ENCODE measurements around the gene ATG13.
A peak's percentile ranks its signal among the peaks of the same experiment; 100 is the strongest.
"Not testable (repeated sequence)": the region's sequence is repeated elsewhere in the genome, so short reads cannot be mapped to it uniquely, and the experiment has no call there.

The ATG13 gene

DNA sequence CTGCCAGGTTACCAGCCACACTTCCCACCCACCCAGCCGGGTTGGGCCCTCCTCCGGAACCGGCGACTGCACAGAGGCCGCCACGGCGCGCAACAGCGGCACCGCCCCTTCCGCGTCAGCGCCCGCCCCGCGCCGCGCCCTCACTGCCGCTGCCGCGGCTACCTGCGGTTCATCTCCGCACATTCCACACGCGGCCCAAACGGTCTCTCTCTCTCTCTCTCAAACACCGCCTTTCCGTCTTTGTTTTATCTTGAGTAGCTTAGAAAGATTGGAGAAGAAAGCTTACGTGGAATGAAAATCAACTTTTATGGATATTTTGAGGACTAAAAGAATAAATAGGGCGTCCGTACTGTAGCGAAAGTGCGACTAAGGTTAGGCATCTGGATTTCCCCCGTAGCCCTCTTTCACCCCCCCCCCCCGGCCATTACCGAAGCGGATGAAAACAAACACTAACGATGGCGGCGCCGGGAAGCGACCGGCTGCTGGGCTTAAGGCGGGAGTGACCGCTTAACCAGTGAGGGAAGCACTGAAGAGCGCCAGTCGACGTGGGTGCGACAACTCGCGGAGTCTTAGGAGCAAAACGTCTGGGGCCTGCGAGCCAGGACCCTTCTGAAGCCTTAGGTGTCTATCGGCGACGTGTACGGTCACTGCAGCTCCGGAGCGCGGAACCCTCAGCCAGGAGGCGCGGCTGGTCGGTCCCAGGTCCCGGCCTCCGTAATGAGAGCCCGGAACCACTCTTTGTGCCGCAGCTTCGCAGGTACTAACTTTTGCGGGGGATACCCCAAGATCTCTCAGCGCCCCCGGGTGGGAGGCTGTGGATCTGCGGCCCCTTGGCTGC is at the start of gene ATG13, which contains the start of gene HARBI1:
TSS of gene ATG13 (plus strand) at position 420 of the 838 bp plus-strand sequence. CDS start 26,739 bp downstream, outside the sequence.
TSS of gene HARBI1 (minus strand) at position 94 of the 838 bp plus-strand sequence. CDS start 990 bp downstream, outside the sequence.
- DNase-seq = peak; percentile 88

DNA sequence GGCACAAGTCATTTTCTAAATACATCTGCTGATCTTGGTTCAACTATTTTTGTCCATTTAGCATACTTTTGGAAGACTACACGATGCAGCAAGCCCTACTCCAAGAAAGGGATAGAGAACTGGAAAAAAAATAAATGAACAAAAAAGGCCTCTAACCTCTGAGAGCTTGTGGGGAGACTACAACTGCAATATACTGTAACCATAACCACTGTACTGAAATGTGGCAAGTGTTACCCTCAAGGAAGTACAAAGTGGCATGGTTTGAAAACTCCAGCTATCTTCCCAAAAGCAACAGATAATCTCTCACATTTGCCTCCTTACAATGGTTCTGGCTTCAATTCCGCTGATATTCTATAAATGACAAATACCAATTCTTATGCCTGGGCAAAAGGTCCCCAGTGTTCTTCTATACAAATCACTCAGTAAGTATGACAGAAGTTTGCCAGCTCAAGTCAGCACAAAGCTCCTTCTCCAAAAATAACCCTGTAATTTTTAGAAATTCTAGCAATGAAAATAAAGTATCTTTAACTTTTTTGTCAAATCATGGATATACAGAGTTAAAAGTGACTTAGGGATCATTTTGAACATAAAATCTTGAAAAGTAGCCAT is 46.5 kb upstream of the ATG13 start:
- DNase-seq = no peak

GRCh38 chr11:46574656-46575055 is 42.7 kb upstream of the ATG13 start:
- no peak for DNase-seq

GRCh38 chr11:46577058-46577457 is 40.3 kb upstream of the ATG13 start:
- DNase-seq = no peak

- no peak for DNase-seq
These were observed 34.8 kb upstream of the ATG13 start for GRCh38 chr11:46582588-46582987.

DNA sequence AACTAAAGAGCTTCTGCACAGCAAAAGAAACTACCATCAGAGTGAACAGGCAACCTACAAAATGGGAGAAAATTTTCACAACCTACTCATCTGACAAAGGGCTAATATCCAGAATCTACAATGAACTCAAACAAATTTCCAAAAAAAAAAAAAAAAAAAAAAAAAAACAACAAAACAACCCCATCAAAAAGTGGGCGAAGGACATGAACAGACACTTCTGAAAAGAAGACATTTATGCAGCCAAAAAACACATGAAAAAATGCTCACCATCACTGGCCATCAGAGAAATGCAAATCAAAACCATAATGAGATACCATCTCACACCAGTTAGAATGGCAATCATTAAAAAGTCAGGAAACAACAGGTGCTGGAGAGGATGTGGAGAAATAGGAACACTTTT is 33.8 kb upstream of the ATG13 start:
- not testable (repeated sequence) for DNase-seq

DNA sequence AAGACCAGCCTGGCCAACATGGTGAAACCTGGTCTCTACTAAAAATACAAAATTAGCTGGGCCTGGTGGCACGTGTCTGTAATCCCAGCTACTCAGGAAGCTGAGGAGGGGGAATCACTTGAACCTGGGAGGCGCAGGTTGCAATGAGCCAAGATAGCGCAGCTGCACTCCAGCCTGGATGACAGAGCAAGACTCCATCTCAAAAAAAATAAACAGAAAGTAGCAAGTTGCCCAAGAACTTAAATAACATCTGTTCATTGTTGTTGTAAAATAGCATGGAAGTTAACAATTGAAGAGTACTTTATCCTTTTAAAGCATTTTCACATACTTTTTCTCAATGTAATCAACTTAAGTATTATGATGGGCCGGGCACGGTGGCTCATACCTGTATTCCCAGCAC is 29.2 kb upstream of the ATG13 start:
- no peak for DNase-seq

DNA sequence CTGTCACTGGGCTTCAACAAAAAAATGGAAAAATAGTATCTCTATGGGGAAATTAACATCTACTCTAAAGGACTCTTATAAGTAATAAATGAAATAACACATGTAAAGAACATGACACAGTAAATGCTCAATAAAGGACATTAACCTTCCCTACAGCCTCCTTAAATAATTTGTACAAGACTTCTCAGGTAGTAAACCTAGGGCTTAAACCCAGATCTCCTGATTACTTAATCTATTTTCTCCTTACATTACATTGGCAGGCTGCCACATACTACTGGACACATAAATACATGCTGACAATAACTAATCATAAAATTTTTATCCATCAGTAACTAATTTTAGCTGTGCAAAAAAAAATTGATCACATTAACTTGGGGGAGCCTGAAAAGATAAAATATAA is 28.4 kb upstream of the ATG13 start:
- DNase-seq = no peak

DNA sequence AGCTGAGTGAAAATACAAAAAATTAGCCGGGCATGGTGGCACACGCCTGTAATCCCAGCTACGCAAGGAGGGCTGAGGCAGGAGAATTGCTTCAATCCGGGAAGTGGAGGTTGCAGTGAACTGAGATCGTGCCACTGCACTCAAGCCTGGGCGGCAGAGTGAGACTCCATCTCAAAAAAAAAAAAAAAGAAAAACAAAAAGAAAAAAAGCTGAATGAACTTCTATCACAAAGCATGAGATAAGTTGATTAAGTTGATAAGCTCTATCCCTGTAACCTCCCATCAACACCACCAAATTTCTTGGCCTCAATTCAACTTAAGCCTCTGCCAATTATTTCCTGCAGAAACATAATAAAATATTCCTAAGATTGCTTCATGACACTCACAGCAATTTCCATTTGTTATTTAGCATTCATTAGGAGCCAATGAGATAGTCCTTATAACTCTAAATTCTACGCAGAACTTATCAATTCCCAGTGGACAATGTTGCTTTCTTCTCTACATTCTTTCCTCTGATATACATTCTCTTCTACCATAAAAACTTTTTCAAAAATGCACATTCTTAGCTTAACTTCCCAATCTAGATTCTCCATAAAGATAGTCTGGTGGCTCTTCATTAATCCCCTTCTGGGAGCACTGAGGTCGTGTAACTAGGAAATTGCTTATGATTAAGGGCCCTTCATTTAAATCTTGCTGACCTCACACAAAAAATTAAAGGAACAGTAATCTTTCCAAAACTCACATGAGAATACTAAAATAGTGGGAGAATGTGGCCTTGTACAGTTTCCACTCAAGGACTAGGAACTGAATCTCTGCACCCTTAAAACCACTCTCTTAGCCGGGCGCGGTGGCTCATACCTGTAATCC is 26.4 kb upstream of the ATG13 start:
- no peak for DNase-seq

DNA sequence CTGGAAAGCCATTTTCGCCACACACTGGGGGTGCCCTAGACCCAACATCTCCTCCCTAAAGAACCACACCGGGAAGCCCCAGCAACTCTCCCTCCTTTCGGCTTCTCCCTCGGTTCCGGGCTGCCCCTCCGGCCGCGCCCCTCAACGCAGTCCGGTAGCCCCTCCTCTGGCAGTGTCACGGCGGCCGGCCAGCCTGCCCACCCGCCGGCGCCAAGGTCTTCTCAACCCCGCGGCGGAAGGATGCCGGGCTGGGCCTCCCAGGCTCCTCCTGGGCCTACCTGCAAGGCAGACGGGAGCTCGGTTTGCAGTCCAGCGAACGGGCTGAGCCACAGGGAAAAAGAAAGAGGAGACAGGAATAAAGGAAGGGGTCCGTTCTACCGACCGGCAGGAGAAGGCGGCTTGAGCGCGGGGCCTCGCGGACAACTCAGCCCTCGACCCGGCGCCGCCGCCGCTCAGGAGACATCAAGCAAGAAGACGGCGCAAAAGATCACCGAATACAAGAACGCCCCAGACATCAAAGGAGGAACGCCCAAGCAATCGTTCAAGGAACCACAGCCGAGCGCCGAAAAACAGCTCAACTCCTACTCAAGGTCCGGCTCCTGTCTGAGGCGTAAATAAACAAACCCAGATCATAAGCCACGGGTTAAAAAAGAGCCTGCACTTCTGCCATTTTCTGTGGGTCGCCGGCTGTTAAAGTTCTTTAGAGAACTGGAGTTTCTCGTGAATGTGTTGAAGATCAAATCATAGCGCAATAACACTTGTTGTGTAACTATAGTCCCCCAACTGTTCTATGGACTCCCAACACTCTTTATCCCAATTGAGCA is 23.6 kb upstream of the ATG13 start, which contains the start of gene AMBRA1:
TSS of gene AMBRA1 (minus strand) at position 474 of the 824 bp plus-strand sequence. CDS start 45,643 bp downstream, outside the sequence.
- DNase-seq = peak; percentile 90

DNA sequence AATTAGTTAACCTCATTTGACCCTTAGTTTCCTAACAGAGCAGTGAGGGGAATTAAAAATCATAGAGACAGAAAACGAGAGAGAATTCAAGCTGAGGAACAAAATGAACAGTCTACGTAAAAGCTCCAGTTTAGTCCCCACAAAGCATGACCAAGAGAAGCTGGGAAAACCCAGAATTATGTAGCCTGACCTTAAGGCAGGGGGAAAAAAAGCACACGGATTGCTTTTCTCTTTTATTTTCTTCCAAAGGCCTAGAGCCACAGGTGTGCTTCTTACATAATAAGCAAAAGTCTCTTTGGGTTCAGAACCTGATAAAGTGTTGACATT is 23.0 kb upstream of the ATG13 start:
- no peak for DNase-seq

DNA sequence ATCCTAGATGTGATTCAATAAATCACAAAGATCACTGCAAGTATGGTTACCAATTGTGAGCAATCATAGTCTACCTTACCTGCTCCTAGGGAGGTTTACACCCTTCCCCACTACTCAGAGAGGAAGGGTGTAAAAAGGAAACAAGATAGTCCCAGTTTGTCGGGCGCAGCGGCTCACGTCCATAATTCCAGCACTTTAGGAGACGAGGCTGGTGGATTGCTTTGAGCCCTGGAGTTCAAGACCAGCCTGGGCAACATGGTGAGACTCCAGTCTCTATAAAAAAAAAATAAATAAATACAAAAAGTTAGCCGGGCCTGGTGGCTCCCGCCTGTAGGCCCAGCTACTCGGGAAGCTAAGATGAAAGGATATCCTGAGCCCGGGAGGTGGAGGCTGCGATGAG is 22.6 kb upstream of the ATG13 start:
- no peak for DNase-seq

GRCh38 chr11:46597155-46597554 is 20.2 kb upstream of the ATG13 start:
- no peak for DNase-seq

DNA sequence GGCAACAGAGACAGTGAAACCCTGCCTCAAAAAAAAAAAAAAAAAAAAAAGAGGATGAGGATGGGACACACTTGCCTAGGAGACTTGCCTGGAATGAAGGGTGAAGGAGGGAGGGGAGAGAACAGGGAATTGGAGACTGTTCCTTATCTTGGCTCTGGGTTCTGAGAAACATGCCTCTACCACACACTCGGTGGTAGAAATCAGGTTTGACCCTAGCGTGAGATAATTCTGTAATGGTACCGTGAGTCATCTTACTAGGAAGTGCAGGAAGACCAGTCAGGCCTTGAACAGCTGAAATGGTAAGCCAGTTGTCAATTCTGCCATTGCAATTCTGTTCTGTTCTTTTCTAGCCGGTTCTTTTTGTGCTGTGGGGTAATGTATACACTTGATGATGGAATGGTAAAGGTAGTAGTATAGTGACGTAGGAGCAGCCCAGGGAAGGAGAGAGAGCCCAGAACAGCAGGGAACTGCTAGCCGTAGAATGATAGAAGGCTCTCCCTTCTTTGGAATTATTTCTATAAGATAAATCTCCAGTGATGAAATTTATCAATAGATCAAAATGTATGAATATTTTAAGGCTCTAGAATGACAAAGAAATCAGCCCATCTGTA is 19.6 kb upstream of the ATG13 start:
- no peak for DNase-seq

DNA sequence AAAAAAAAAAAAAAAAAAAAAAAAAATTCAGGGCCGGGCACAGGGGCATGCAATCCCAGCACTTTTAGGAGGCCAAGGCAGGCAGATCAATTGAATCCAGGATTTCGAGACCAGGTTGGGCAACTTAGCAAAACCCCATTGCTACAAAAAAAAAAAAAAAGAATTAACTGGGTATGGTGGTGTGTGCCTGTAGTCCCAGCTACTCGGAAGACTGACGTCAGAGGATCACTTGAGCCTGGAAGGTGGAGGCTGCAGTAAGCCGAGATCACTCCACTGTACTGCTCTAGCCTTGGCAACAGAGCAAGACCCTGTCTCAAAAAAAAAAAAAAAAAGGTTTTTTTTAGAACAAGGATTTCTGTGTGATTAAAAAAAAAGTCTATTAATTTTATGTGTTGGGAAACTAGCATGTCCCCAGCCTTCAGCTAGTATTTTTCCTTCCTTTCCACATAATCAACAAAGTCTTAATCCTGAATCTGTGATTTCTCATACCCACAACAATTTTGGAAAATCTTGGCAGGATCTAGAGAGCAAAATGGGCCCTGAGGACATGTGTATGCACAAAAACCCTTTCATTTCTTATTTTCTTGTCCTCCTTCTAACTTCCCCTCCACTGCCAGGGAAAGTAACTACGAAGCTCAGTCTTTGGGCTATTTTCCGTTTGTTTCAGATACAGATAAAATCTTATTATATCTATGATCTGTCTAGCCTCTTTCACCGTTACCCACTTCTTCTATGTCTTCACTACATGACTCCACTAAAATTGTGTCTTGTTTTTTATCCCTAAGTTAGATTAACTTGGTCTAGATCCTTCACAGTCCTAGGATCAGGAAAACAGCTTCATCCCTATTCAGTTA is 17.8 kb upstream of the ATG13 start:
- DNase-seq = no peak

GRCh38 chr11:46600194-46600960 is 17.0 kb upstream of the ATG13 start:
- DNase-seq = no peak

DNA sequence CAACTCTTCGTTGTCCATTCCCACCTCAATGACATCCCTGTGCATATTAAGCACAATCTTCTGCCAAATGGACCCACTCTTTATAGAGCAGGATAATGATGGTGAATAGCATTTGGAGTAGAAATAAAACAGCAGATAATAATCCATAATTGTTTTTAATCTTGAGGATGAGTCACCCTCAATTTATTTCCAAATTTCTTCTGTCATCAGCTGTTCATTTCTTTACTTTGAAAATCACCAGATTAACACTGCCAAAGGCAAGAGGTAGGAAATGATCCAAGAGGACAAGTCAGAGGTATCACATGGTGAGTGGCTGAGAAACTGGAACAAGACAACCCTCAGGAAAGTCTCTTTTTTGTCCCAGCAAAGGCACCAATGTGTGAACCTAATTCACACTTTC is 16.2 kb upstream of the ATG13 start:
- DNase-seq = no peak

GRCh38 chr11:46603704-46604308 is 13.5 kb upstream of the ATG13 start:
- DNase-seq = no peak

DNA sequence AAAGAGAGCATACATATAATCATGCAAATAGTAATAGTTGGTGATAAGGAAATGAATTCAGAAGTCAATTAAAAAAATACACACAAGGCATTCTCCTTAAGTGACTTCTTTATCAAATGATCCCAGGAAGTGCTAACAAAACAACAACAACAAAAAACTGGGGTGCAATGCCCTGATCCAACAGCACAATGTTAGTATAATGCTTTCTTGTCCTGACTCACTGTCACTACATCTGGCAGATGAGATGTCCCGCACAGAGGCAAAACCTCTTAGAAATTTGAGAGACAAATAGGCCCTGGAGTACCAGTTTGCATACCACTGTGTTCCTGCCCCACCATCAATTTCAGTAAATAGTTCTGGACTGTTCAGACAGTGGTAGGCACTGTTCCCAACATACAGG is 12.6 kb upstream of the ATG13 start:
- no peak for DNase-seq

DNA sequence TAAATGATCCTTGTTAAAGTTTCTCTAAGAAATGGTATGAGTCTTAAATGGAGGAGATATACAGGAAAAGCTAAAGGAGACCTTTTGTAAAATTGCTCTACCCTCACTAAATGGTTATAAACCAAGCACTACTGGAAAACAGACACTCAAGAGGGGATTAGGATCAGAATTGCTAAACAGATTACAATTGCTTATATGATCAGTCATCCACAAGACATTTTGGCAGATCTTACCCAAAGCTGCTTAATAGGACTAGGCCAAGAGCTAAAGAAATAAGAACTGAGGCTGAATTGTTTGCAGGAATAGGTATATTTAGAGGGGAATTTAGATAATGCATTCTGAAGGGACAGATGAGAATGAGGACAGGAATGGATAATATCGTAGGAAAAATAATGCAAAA is 9.8 kb upstream of the ATG13 start:
- no peak for DNase-seq
